B cell (primary cell): ENCODE data around the gene ATP5F1E. TPM values are rescaled to one million over a fixed set of nuclear protein-coding genes. Genes with fewer than 3 reads are reported as not detected.

Experiments
- ATAC-seq: fragments of 200-7000 bp; cut with Tn5 transposase; one replicate; pipeline ENCODE4 v1.10.0; 2021; ENCODE audit warnings: low read depth, mild to moderate bottlenecking, moderate number of reproducible peaks, moderate library complexity
- CTCF ChIA-PET: fragments of 350-600 bp; sonication (Branson Sonifier 250); formaldehyde crosslinking; loops from one replicate; lab custom pipeline; 2021; ENCODE audit warnings: antibody characterized with exemption, inconsistent platforms; lab: Charles Lee
- POLR2A ChIA-PET: fragments of 350-600 bp; sonication (Branson Sonifier 250); formaldehyde crosslinking; loops from one replicate; lab custom pipeline; 2021; ENCODE audit warnings: antibody characterized with exemption; lab: Charles Lee
- DNase-seq: peaks from one replicate; pipeline ENCODE4 v3.0.0; 2013
- H2AFZ ChIP-seq: 2 replicates; pipeline ENCODE4 v1.6.1; 2012; ENCODE audit warnings: mild to moderate bottlenecking, low read depth, low read length; ENCODE audit not compliant: insufficient read depth, poor library complexity, severe bottlenecking
- H3K27ac ChIP-seq, 2 donors: 1 replicate in 1 of 2; 2 replicates in 1 of 2; pipeline ENCODE4 v1.5.1; 2012 to 2013; ENCODE audit warnings: low read length in 2 of 2, mild to moderate bottlenecking in 2 of 2, moderate library complexity in 1 of 2
- H3K27me3 ChIP-seq, 4 experiments: fragments of 200-600 bp in 1 of 4; sonication (generic) in 1 of 4; replicated peaks in 1 of 4; 1 replicate in 2 of 4; 2 replicates in 2 of 4; pipeline versions ENCODE4 v1.6.1 to v1.7.0; 2013 to 2016; ENCODE audit warnings: low read length in 3 of 4, mild to moderate bottlenecking in 2 of 4, mixed read lengths in 1 of 4, moderate library complexity in 1 of 4; ENCODE audit not compliant: insufficient read depth in 4 of 4, control insufficient read depth in 3 of 4; ENCODE audit errors: control extremely low read depth in 1 of 4
- H3K36me3 ChIP-seq, 2 experiments: replicated peaks in 1 of 2; 1 replicate in 1 of 2; 2 replicates in 1 of 2; pipeline versions ENCODE4 v1.6.1 to v1.7.1; 2013; ENCODE audit warnings: low read length in 1 of 2; ENCODE audit not compliant: insufficient read depth in 2 of 2, control insufficient read depth in 1 of 2; ENCODE audit errors: control extremely low read depth in 1 of 2, extremely low read depth in 1 of 2
- H3K4me1 ChIP-seq, 2 donors: fragments of 200-600 bp in 1 of 2; sonication (generic) in 1 of 2; 1 replicate in 1 of 2; 2 replicates in 1 of 2; pipeline versions ENCODE4 v1.5.1 to v1.6.1; 2013 to 2017; ENCODE audit warnings: low read length in 2 of 2; ENCODE audit not compliant: control insufficient read depth in 2 of 2, insufficient read depth in 2 of 2
- H3K4me2 ChIP-seq: replicated peaks from 2 replicates; pipeline ENCODE3; 2012; ENCODE audit warnings: mild to moderate bottlenecking, low read depth, low read length; ENCODE audit not compliant: poor library complexity, severe bottlenecking
- H3K4me3 ChIP-seq, 5 experiments: fragments of 200-600 bp in 1 of 5; sonication (generic) in 1 of 5; 1 replicate in 3 of 5; 2 replicates in 2 of 5; pipeline versions ENCODE4 v1.5.1 to v1.7.0; 2011 to 2016; ENCODE audit warnings: low read length in 4 of 5, mild to moderate bottlenecking in 4 of 5, low read depth in 2 of 5, control low read depth in 1 of 5, moderate library complexity in 1 of 5; ENCODE audit not compliant: insufficient read depth in 1 of 5; ENCODE audit errors: control extremely low read depth in 1 of 5, extremely low read depth in 1 of 5
- H3K79me2 ChIP-seq: fragments of 200-600 bp; sonication (generic); one replicate; pipeline ENCODE4 v1.6.0; 2016; ENCODE audit warnings: low read length; ENCODE audit not compliant: control insufficient read depth, insufficient read depth
- H3K9ac ChIP-seq: fragments of 200-600 bp; sonication (generic); 2 replicates; pipeline ENCODE4 v1.6.1; 2017; ENCODE audit warnings: mild to moderate bottlenecking, low read length, moderate library complexity
- H3K9me3 ChIP-seq, 3 donors: one replicate each; pipeline versions ENCODE4 v1.6.1 to v1.7.1; 2013; ENCODE audit warnings: low read length in 2 of 3; ENCODE audit not compliant: control insufficient read depth in 2 of 3, insufficient read depth in 1 of 3; ENCODE audit errors: control extremely low read depth in 1 of 3
- H4K20me1 ChIP-seq: 2 replicates; pipeline ENCODE4 v1.6.0; 2012; ENCODE audit warnings: mild to moderate bottlenecking, low read length; ENCODE audit not compliant: insufficient read depth, control insufficient read depth, poor library complexity, severe bottlenecking
- H3K27ac Mint-ChIP-seq: one replicate; pipeline ENCODE4 v1.8.0; 2021; ENCODE audit warnings: mixed read lengths
- H3K27me3 Mint-ChIP-seq: one replicate; pipeline ENCODE4 v1.8.0; 2021; ENCODE audit warnings: mixed read lengths
- H3K4me1 Mint-ChIP-seq: one replicate; pipeline ENCODE4 v1.8.0; 2021; ENCODE audit warnings: mixed read lengths
- H3K4me3 Mint-ChIP-seq: one replicate; pipeline ENCODE4 v1.8.0; 2021; ENCODE audit warnings: mixed read lengths
- H3K9me3 Mint-ChIP-seq: one replicate; pipeline ENCODE4 v1.8.0; 2022; ENCODE audit warnings: mixed read lengths; ENCODE audit not compliant: insufficient read depth
- CTCF ChIP-seq: fragments of 200-600 bp; IDR thresholded peaks from one replicate; pipeline ENCODE4 v1.8.0; 2022; ENCODE audit warnings: antibody characterized with exemption, mild to moderate bottlenecking
- EZH2 ChIP-seq: IDR thresholded peaks from 2 replicates; pipeline ENCODE4 v1.6.1; 2012; ENCODE audit warnings: borderline replicate concordance, low read depth, mild to moderate bottlenecking, moderate library complexity, low read length; ENCODE audit not compliant: insufficient read depth, poor library complexity, severe bottlenecking
- WGBS: methylation state at CpG from one replicate; pipeline ENCODE4 v1.1.5; 2013; ENCODE audit warnings: missing lambda C conversion rate; ENCODE audit not compliant: insufficient coverage; 5-methylcytosine and 5-hydroxymethylcytosine counted together
- intact Hi-C: fragments of 100-400 bp; cut with micrococcal nuclease; formaldehyde crosslinking; loops from one replicate; pipeline ENCODE4 v1.10.0; 2022
- polyA plus RNA-seq: library from polyadenylated mRNA; depleted of rRNA; stranded (reverse); fragments of >200 nt; gene quantifications from 2 replicates; pipeline ENCODE4 v1.2.3, GENCODE V29; 2012
- total RNA-seq, 2 donors: library from RNA; stranded (reverse); fragments of 120-200 nt in 1 of 2; gene quantifications; 1 replicate in 1 of 2; 2 replicates in 1 of 2; pipeline versions ENCODE4 v1.2.3 to v1.2.4, GENCODE V29; 2013 to 2022

ATP5F1E gene
- total and polyA plus RNA-seq, 2 donors (not counting 1 experiment from before 2014, with no cell fraction given) = 22.2 to 55.0 TPM

- H3K27ac Mint-ChIP-seq = peak overlapping the region; percentile 50
- Histone ChIP-seq H3K27me3 (no peaks in the 10 kb centered on the region), H3K4me1 (peaks cover 20 to 28% of the 10 kb centered on the region in 2 donors), H4K20me1 (peaks cover 27% of the 10 kb centered on the region), H3K9me3 (no peaks in the 10 kb centered on the region), H3K79me2 (peaks cover 64% of the 10 kb centered on the region), H3K36me3 (peaks cover 2 to 66% of the 10 kb centered on the region in 2 experiments), H3K4me2 (no peak overlapping the region), H2AFZ (no peak overlapping the region), H3K4me3 (no peak overlapping the region), H3K9ac (no peak overlapping the region), H3K27ac (peak overlapping the region in 1 of 2 donors; percentile 35)
- CTCF ChIA-PET = no interaction called here
- ATAC-seq (no peak), DNase-seq (no peak)
- intact Hi-C loops = no loop called here
- no peaks in the 10 kb centered on the region for H3K9me3 Mint-ChIP-seq
- POLR2A ChIA-PET = no interaction called here
- 98% methylated on average over 7 of the region's 8 CpGs for WGBS
- H3K4me3 Mint-ChIP-seq = no peak overlapping the region
- H3K27me3 Mint-ChIP-seq = no peaks in the 10 kb centered on the region
- TF ChIP-seq CTCF = no peak
- peaks cover 28% of the 10 kb centered on the region for H3K4me1 Mint-ChIP-seq
These were observed 45.1 kb downstream of the ATP5F1E start for GRCh38 chr20:58986968-58987517.

GRCh38 chr20:58986286-58986967 lies 45.7 kb downstream of the ATP5F1E start:
- intact Hi-C loops = no loop called here
- H3K27ac Mint-ChIP-seq = peak overlapping the region; percentile 50
- H3K4me3 Mint-ChIP-seq = no peak overlapping the region

More at GRCh38 chr20:58986286-58986967, 45.7 kb downstream of the ATP5F1E start:
- peaks cover 2 to 60% of the 10 kb centered on the region in 2 experiments for H3K36me3 ChIP-seq
- H4K20me1 ChIP-seq = peaks cover 27% of the 10 kb centered on the region
- DNase-seq (no peak), ATAC-seq (no peak)
- no peak for TF ChIP-seq EZH2
- TF ChIP-seq CTCF = no peak
- ChIA-PET POLR2A (no interaction called here), CTCF (no interaction called here)
- H3K79me2 ChIP-seq = peaks cover 71% of the 10 kb centered on the region
- no peak overlapping the region for H3K9ac ChIP-seq
- Mint-ChIP-seq H3K27me3 (no peaks in the 10 kb centered on the region), H3K4me1 (peaks cover 31% of the 10 kb centered on the region), H3K9me3 (no peaks in the 10 kb centered on the region)
- H2AFZ ChIP-seq = no peak overlapping the region
- 95% methylated on average over 2 of the region's 9 CpGs for WGBS
- no peak overlapping the region for H3K4me2 ChIP-seq
- H3K4me1 ChIP-seq = peaks cover 20 to 32% of the 10 kb centered on the region in 2 donors
- H3K9me3 ChIP-seq = no peaks in the 10 kb centered on the region
- H3K27ac ChIP-seq = peak overlapping the region in 1 of 2 donors; percentile 35
- H3K27me3 ChIP-seq = no peaks in the 10 kb centered on the region
- no peak overlapping the region for H3K4me3 ChIP-seq
